OCI-LY7 (cell line): ENCODE measurements around the gene PCYT2.

Experiments
- CTCF ChIP-seq: fragments of 200-600 bp; sonication (generic); conservative IDR thresholded peaks from 2 replicates; pipeline ENCODE4 v1.5.1; 2014; ENCODE audit warnings: mild to moderate bottlenecking, antibody characterized with exemption, low read length, moderate library complexity, mixed read lengths
- EZH2phosphoT487 ChIP-seq: fragments of 200-600 bp; sonication (generic); IDR thresholded peaks from 2 replicates; pipeline ENCODE4 v1.6.1; 2018; ENCODE audit warnings: low read depth, borderline replicate concordance, mild to moderate bottlenecking, mixed run types, antibody characterized with exemption, low read length, moderate library complexity, mixed read lengths

GRCh38 chr17:81885454-81885853 is 25.7 kb downstream of the PCYT2 start:
- TF ChIP-seq CTCF, result no peak
- TF ChIP-seq EZH2phosphoT487, result no peak
